Lung microvascular endothelial cell (primary cell): ENCODE results near the gene DBF4B. TPM values are rescaled to one million over a fixed set of nuclear protein-coding genes. Genes with fewer than 3 reads are reported as not detected.
"Not testable (repeated sequence)": the region's sequence is repeated elsewhere in the genome, so short reads cannot be mapped to it uniquely, and the experiment has no call there.

Experiments
- DNase-seq, 2 donors: peaks; one replicate each; pipeline versions ENCODE4 v3.0.0 to v3.0.0-alpha.2; 2010; ENCODE audit warnings: low read depth in 2 of 2
- total RNA-seq: library from RNA; depleted of rRNA; stranded (reverse); fragments of >200 nt; gene quantifications from 2 replicates; pipeline ENCODE4 v1.2.1, GENCODE V29; 2014

The DBF4B gene
- total RNA-seq, 1 donor from 2014 or later, result 1.6 TPM

- DNase-seq, result peak; percentile 15
These were observed 25.3 kb downstream of the DBF4B start for GRCh38 chr17:44733753-44734152.

DNA sequence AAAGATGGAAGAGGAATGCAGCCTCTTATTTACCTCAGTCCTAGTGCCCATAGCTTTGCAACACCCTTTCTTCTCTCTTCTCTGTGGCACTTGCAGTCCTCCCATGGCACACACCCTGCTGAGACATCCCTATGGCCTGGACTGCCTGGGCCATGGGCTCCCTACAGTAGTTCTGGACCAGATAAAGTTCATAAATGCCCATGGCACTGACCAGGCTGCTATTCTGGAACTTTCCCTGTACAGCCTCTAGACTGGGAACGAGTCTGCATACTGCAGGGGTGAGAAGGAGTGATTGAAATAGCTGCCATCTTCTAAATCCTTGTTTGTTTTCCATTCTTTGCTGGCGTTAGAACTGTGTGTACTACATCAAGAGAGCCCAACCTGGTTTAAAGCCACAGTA lies 25.8 kb downstream of the DBF4B start:
- DNase-seq, result no peak

GRCh38 chr17:44736551-44737240 lies 28.2 kb downstream of the DBF4B start:
- no peak for DNase-seq

GRCh38 chr17:44738214-44738906 lies 29.9 kb downstream of the DBF4B start:
- peak in 1 of 2 donors; percentile 15 for DNase-seq

DNA sequence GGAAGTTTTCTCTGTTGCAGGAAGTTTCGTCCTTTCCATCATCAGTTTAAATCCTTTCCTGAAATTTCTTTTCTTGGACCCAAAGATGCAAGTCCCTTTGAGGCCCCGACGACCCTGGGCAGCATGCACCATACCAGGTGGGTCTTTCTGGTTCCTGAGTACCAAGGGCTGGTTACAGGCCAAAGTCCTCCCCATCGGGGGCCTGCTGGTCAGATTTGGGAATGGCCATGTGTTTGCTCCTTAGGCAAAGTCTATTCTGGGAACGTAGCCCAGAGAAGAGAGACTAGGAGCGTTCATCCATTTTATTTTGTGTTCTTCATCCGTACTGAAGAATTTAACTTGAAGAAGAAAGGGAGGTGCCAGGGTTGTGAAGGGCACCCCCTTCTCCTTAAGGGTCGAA lies 32.9 kb downstream of the DBF4B start:
- DNase-seq, result no peak

- no peak for DNase-seq
These were observed 36.8 kb downstream of the DBF4B start for GRCh38 chr17:44745301-44745700.

- not testable (repeated sequence) for DNase-seq
These were observed 37.3 kb downstream of the DBF4B start for GRCh38 chr17:44745738-44746137.

DNA sequence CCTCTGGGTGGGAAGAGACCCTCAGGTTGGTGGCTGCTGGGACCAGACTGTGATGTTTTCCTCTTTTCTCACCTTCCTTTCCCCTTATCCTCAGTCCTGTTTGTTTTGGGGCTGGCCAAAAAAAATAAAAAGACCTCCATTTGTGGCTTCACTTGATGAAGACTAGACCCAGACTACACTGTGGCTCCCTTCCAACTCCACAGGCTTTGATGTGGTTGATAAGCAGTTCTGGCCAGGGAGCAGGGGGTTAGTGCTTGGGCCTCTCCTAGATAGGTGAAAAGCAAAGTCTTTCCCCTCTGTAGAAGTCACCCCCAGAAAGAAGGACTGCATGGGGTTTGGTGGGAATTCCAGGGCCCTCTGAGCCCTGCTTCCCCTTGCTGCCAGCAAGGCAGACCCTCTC lies 39.1 kb downstream of the DBF4B start:
- DNase-seq, result no peak

DNA sequence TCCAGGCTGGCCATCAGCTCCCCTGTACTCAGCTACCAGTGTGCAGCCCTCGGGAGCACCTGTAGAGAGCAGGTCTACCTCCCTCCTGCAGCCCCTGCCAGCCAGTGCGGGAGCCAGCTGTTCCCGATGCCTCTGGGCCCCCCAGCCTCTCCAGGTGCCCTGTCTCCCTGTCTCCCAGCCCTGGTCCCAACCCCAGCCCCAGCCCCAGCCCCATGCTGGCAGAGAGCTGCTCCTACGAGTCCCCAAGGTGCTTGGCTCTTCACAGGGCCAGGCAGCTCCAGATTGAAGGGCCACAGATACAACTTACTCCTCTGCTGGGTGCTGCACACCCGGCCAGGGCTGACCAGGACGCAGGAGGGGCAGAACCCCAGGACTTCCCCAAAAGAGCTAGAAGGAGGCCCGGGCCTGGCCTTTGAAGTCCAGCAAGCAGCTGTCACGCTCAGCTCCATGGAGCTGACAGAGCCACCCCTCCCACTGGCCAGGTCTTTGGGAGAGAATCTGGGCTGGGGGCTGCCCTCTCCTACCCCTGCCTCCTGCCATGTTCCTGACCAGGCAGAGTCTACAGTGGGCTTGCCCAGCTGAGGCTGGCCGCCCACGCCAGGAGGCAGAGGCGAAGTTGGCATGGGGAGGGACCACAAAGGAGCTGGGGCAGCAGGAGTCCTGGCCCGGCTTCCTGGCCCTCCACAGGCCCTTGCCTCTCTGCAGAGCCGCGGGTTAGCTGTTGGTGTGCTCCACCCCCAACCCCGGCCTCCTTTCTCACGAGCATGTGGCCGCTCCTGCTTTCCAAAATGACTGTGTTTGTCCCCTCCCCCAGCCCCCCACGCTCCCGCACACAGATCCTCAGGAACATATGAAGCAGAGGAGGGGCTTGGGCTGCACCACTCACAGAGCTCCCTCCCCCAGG lies 40.9 kb downstream of the DBF4B start:
- no peak for DNase-seq

DNA sequence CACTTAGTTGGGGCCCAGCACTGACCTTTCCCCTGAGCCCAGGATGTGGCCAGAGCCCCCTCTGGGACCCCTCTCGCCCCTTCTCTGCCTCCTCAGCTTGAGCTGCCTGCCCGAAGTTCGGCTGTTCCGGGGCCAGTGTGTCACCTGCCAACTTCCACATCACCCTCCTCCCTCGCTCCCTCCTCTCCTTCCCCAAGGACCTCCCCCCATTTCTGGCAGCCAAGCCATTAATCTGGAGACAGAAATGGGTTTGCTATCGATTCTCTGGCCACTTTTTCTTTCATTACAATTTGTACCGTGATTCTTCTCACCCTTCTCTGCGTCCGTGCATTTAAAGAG lies 41.5 kb downstream of the DBF4B start:
- no peak for DNase-seq

GRCh38 chr17:44751331-44751730 lies 42.9 kb downstream of the DBF4B start:
- no peak for DNase-seq

DNA sequence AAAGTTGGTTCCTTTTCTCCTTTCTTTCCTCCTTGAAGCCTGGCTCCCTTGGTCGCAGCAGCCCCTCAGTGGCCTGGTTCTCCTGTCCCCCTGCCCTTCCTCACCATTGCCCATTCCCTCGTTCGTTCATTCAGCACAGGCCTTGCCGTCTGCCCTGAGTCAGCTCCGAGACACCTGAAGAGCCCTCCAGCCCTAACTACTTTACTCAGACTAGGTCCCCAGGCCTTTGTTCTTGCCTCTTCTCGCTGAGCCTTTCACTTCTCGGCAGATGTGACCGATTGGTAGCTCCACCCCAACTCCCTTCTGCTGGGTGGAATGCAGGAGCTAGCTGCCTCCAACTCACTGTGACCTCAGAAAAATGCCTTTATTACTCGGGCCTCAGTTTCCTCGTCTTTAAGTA lies 43.3 kb downstream of the DBF4B start:
- DNase-seq, result no peak

DNA sequence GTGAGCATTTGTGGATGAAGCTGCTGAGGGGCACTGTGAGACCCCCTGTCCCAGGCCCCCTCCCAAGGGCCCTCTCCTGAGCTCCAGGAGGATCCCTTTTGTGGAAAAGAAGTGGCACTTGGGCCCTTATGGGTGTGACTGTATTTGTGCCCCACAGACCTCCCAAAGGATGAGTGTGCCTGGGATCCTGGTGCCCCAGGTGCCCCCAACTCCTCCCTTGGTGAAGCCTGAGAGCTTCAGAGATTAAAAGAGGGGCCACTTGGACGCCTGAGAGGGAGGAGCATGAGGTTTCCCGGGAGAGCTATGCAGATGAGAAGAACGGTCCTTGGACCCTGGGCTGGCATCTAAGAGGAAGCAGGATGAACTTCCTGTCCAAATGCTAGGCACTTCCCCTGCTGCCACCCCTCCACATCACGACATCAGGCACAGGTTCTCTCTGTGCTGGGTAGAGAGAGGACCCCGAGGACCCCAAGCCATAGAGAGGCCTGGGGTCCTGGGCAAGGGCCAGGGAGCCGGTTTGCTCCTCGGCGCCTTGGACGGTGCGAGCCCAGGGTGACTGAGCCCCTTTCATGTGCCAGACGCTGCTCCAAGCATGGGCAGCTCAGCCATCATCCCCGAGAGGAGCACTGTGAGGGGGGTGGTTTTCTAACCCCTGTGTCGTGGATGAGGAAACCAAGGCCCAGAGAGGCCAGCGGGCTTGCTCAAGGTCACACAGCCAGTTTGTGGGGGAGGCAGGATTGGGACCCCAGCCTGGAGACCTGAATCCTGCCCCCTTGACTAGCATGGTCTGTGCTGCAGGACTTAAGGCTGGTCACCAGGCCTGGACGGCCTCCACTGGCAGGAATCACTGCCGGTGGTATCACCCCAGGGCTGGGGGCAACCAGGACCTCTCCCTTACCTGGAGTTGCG lies 44.7 kb downstream of the DBF4B start:
- no peak for DNase-seq

DNA sequence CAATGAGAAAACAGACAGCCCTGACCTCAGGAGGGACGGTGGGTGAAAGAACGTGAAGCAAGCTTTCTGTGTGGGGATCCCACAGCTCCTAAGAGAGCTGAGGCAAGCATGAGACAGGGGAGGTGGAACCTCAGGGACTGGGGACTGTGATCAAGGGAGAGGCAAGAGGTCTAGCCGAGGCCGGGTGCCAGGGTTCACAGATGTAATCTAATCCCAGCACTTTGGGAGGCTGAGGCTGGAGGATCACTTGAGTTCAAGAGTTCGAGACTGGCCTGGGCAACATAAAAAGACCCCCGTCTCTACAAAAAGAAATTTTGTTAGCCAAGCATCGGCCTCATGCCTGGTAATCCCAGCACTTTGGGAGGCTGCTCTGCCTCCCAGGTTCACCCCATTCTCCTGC lies 45.8 kb downstream of the DBF4B start:
- DNase-seq, result no peak

- DNase-seq, result not testable (repeated sequence)
These were observed 46.7 kb downstream of the DBF4B start for GRCh38 chr17:44755180-44755579.

DNA sequence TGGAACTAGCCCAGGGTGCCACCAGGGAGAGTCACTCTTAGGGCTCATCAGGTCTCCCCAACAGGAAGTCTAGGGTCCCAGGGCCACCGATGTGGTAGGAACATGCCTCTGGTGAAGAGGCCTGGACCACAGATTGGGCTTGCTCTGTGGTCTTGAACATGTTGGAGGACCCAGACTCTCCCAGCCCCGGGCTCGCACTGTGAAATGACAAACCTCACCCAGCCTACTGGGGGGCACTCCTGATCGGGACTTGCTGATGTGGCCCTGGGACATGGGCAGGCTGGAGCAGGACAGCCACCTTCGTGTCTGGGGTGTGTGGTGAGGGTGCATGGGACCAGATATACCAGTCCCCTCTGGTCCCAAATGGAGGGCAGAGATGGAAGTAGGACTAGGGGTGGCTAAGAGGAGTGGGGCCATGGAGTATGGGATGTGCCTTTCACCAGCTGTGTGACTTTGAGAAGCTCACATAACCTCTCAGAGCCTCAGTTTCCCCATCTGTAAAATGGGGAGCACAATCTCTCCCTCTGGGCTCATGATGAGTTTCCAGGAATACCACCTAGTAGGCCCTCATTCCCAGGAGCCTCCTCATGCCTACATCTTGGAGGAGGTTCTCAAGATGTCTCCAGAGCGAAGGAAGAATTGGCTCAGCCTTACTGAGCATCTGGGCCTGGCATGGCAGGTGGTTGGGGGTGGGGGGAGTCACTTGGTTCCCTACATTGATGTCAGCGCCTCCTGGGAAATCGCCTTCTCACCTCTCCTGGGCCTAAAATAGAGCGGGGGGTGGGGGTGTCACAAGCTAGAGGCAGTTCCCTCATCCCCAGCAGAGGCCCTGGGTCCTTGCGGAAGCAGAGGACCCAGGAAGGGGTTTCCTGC lies 48.8 kb downstream of the DBF4B start:
- DNase-seq, result no peak

DNA sequence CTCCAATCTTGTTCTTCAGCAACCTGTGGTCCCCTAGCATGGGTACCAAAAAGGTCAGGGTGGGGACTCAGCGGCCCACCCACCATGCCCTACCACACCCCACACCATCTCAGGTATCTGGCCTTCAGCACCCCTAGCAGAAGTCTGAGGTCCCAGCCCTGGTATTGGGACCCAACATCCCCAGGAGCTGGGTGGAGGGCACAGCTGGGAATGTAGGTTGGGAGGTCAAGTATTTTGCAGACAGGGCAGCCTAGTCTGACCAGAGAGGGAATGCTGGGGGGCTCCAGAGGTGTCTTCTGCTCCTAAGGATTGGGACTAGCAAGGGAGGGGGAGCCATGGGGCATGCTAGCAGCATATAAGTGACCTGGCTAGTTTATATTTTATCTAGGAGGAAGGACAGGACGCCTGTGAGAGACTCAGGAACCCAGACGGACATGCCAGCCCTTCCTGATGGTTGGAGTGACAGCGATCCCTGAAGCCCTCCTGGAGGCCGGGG lies 49.5 kb downstream of the DBF4B start:
- DNase-seq, result no peak

DNA sequence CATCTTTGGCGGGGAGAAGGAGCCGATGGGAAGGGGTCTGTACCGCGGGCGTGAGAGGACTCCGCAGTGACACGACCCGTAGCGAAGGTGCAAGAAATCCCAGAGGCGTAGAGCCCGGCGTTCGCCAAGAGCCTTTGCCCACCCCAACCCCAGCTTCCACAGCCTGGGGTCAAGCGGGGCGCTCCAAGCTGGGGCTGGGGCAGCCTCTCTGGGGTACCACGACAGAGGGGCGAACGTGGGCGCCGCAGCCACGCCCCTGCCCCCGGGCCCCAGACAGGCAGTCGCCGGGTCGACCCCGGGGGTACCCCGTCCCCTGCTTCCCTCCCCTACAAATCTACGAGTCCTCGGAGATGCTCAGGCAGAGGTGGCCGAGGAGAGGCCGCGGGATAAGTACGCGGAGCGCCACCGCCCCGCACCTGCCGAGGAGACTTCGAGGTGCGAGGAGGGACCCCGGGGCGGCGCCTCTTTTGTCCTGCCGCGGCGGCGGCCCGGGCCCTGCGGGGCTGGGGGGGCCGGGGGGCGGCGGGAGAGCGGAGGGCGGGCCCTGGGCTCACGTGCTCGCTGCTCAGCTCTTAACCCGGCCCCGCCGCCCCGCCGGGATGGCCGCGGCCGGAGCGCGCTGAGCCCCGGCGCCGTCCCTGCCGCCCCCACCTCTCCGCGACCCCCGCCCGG lies 50.1 kb downstream of the DBF4B start, which contains the start of gene ADAM11:
Gene ADAM11 (plus strand): TSS at position 575 of the 672 bp plus-strand sequence. CDS start 212 bp downstream, outside the sequence.
- no peak for DNase-seq
